H9 (cell line): ENCODE results near the gene ETHE1. TPM values are rescaled to one million over a fixed set of nuclear protein-coding genes. Genes with fewer than 3 reads are reported as not detected.

Source experiments
- DNase-seq: peaks from one replicate; pipeline ENCODE4 v3.0.0-alpha.2; 2017
- H2AFZ ChIP-seq: one replicate; pipeline ENCODE4 v1.6.1; 2013; ENCODE audit warnings: mild to moderate bottlenecking, low read length, control low read depth, moderate library complexity
- H2AK5ac ChIP-seq: 2 replicates; pipeline ENCODE4 v1.6.1; 2013; ENCODE audit warnings: low read length, control low read depth, mixed read lengths; ENCODE audit not compliant: insufficient read length
- H2BK120ac ChIP-seq: one replicate; pipeline ENCODE4 v1.6.1; 2013; ENCODE audit warnings: low read depth, mild to moderate bottlenecking, low read length, control low read depth, inconsistent platforms; ENCODE audit not compliant: poor library complexity, severe bottlenecking
- H2BK12ac ChIP-seq: 2 replicates; pipeline ENCODE4 v1.6.1; 2013; ENCODE audit warnings: low read length, control low read depth, mixed read lengths, low read depth; ENCODE audit not compliant: insufficient read length
- H2BK15ac ChIP-seq: 2 replicates; pipeline ENCODE4 v1.6.1; 2013; ENCODE audit warnings: low read depth, low read length, control low read depth
- H2BK20ac ChIP-seq: one replicate; pipeline ENCODE4 v1.6.1; 2013; ENCODE audit warnings: low read depth, mild to moderate bottlenecking, low read length, control low read depth, inconsistent platforms; ENCODE audit not compliant: poor library complexity, severe bottlenecking
- H2BK5ac ChIP-seq: 2 replicates; pipeline ENCODE4 v1.6.1; 2013; ENCODE audit warnings: low read length, control low read depth, mixed read lengths; ENCODE audit not compliant: insufficient read length
- H3K14ac ChIP-seq: 2 replicates; pipeline ENCODE4 v1.6.1; 2013; ENCODE audit warnings: low read length, control low read depth; ENCODE audit not compliant: insufficient read depth
- H3K18ac ChIP-seq: 2 replicates; pipeline ENCODE4 v1.6.1; 2013; ENCODE audit warnings: low read depth, mild to moderate bottlenecking, mixed read lengths, low read length, control low read depth; ENCODE audit not compliant: insufficient read length
- H3K23ac ChIP-seq: 2 replicates; pipeline ENCODE4 v1.6.1; 2013; ENCODE audit warnings: low read length, control low read depth, mixed read lengths, low read depth; ENCODE audit not compliant: insufficient read length
- H3K23me2 ChIP-seq: 2 replicates; pipeline ENCODE4 v1.6.1; 2013; ENCODE audit warnings: low read depth, mild to moderate bottlenecking, mixed read lengths, low read length, control low read depth; ENCODE audit not compliant: insufficient read length, poor library complexity, severe bottlenecking
- H3K27ac ChIP-seq: 2 replicates; pipeline ENCODE4 v1.5.1; 2013; ENCODE audit warnings: low read length, control low read depth, mixed read lengths, low read depth; ENCODE audit not compliant: insufficient read length
- H3K27me3 ChIP-seq: 2 replicates; pipeline ENCODE4 v1.6.1; 2013; ENCODE audit warnings: low read length, control low read depth, inconsistent platforms; ENCODE audit not compliant: insufficient read depth
- H3K4ac ChIP-seq: 2 replicates; pipeline ENCODE4 v1.6.1; 2013; ENCODE audit warnings: low read depth, mild to moderate bottlenecking, control low read depth, inconsistent platforms, low read length, moderate library complexity
- H3K4me1 ChIP-seq: 2 replicates; pipeline ENCODE4 v1.6.1; 2013; ENCODE audit warnings: low read length, control low read depth, inconsistent platforms; ENCODE audit not compliant: insufficient read depth
- H3K4me2 ChIP-seq: 2 replicates; pipeline ENCODE4 v1.6.1; 2013; ENCODE audit warnings: low read length, control low read depth, mixed read lengths; ENCODE audit not compliant: insufficient read length, insufficient read depth
- H3K56ac ChIP-seq: 2 replicates; pipeline ENCODE4 v1.6.1; 2013; ENCODE audit warnings: low read depth, mild to moderate bottlenecking, mixed read lengths, low read length, control low read depth; ENCODE audit not compliant: insufficient read length
- H3K79me1 ChIP-seq: 2 replicates; pipeline ENCODE4 v1.6.1; 2013; ENCODE audit warnings: low read depth, mild to moderate bottlenecking, moderate library complexity, low read length, control low read depth, inconsistent platforms; ENCODE audit not compliant: insufficient read depth, poor library complexity, severe bottlenecking
- H3K79me2 ChIP-seq: 2 replicates; pipeline ENCODE4 v1.6.1; 2013; ENCODE audit warnings: low read length, control low read depth, inconsistent platforms; ENCODE audit not compliant: insufficient read depth
- H3K9ac ChIP-seq: 2 replicates; pipeline ENCODE4 v1.6.1; 2013; ENCODE audit warnings: low read length, control low read depth, mixed read lengths; ENCODE audit not compliant: insufficient read length; ENCODE audit errors: extremely low read depth
- H3K9me3 ChIP-seq: one replicate; pipeline ENCODE4 v1.6.1; 2013; ENCODE audit warnings: low read depth, low read length, inconsistent platforms; ENCODE audit not compliant: control insufficient read depth
- H3T11ph ChIP-seq: one replicate; pipeline ENCODE4 v1.6.1; 2013; ENCODE audit warnings: mild to moderate bottlenecking, low read length, control low read depth, inconsistent platforms
- H4K20me1 ChIP-seq: one replicate; pipeline ENCODE4 v1.6.1; 2013; ENCODE audit not compliant: control insufficient read depth, insufficient read length, insufficient read depth
- H4K5ac ChIP-seq: 2 replicates; pipeline ENCODE4 v1.6.1; 2013; ENCODE audit warnings: low read depth, mild to moderate bottlenecking, mixed read lengths, low read length, control low read depth; ENCODE audit not compliant: insufficient read length
- H4K8ac ChIP-seq: replicated peaks from 2 replicates; pipeline ENCODE4 v1.6.1; 2013; ENCODE audit warnings: low read length, control low read depth, mixed read lengths, low read depth; ENCODE audit not compliant: insufficient read length
- H4K91ac ChIP-seq: 2 replicates; pipeline ENCODE4 v1.6.1; 2013; ENCODE audit warnings: low read depth, mild to moderate bottlenecking, moderate library complexity, mixed read lengths, low read length, control low read depth; ENCODE audit not compliant: insufficient read length
- H3K27ac Mint-ChIP-seq, 3 experiments: 2 replicates in 2 of 3; 3 replicates in 1 of 3; pipeline ENCODE4 v1.8.0; 2020 to 2021; ENCODE audit warnings: mixed read lengths in 3 of 3, mild to moderate bottlenecking in 1 of 3, moderate library complexity in 1 of 3
- H3K27me3 Mint-ChIP-seq: 2 replicates; pipeline ENCODE4 v1.8.0; 2021; ENCODE audit warnings: low read depth, mild to moderate bottlenecking, moderate library complexity, mixed read lengths
- H3K36me3 Mint-ChIP-seq, 3 experiments: 2 replicates in 2 of 3; 3 replicates in 1 of 3; pipeline ENCODE4 v1.8.0; 2020 to 2021; ENCODE audit warnings: low read depth in 3 of 3, mixed read lengths in 3 of 3; ENCODE audit not compliant: insufficient read depth in 1 of 3
- H3K4me1 Mint-ChIP-seq, 2 experiments: 2 replicates each; pipeline ENCODE4 v1.8.0; 2020; ENCODE audit warnings: mixed read lengths in 2 of 2
- H3K4me3 Mint-ChIP-seq, 2 experiments: 2 replicates in 1 of 2; 3 replicates in 1 of 2; pipeline ENCODE4 v1.8.0; 2020 to 2021; ENCODE audit warnings: mild to moderate bottlenecking in 2 of 2, mixed read lengths in 2 of 2, moderate library complexity in 1 of 2
- H3K9me3 Mint-ChIP-seq, 2 experiments: 2 replicates in 1 of 2; 3 replicates in 1 of 2; pipeline ENCODE4 v1.8.0; 2020; ENCODE audit warnings: mild to moderate bottlenecking in 2 of 2, mixed read lengths in 2 of 2, moderate library complexity in 1 of 2
- WGBS: extraction: QIAGEN DNeasy Blood & Tissue Kit; methylation state at CpG from one replicate; pipeline ENCODE4 v1.1.7; 2013; ENCODE audit warnings: missing lambda C conversion rate, low lambda C conversion rate, mixed read lengths; ENCODE audit not compliant: insufficient read length; ENCODE audit errors: extremely low coverage; 5-methylcytosine and 5-hydroxymethylcytosine counted together
- total RNA-seq: library from RNA; stranded (reverse); gene quantifications from 2 replicates; pipeline ENCODE4 v1.2.1, GENCODE V29; 2021
- TF ChIP-seq, protein P1 (sequence below): fragments of 200-600 bp; sonication (generic); conservative IDR thresholded peaks from 3 replicates; pipeline ENCODE4 v1.8.0; 2021; ENCODE audit warnings: antibody characterized with exemption, mild to moderate bottlenecking

The ETHE1 gene
- total RNA-seq, 1 experiment from 2014 or later = 18.8 TPM

DNA sequence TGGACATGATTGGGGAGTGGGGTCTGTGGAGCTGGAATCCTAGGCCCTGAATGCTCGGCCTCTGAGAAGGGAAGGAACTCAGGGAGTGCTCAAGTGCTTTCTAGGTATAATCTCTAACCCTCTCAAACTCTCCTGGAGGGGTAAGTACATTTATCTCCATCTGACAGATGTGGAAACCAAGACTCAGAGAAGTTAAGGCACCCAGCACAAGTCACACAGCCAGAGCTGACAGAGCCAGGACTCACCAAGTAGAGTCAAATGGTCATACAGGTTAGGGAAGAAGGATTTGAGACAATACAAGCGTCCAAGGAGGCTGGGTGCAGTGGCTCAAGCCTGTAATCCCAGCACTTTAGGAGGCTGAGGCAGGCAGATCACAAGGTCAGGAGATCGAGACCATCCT is 48.7 kb downstream of the ETHE1 start:
- H2BK5ac ChIP-seq = no peak overlapping the region

More for the DNA sequence above, 48.7 kb downstream of the ETHE1 start:
- no CpG with 5 or more reads among the region's 3 CpGs for WGBS
- peaks cover 20% of the 10 kb centered on the region for H3K27me3 Mint-ChIP-seq
- H3K4me1 Mint-ChIP-seq = peaks cover 3 to 4% of the 10 kb centered on the region in 2 experiments; a peak in 3 of 4 replicates
- Histone ChIP-seq H2BK15ac (no peak overlapping the region), H3K4ac (no peak overlapping the region), H3K79me2 (no peaks in the 10 kb centered on the region), H3K4me1 (no peaks in the 10 kb centered on the region), H2AK5ac (no peak overlapping the region), H3K79me1 (no peaks in the 10 kb centered on the region), H4K91ac (no peak overlapping the region), H3K27ac (no peak overlapping the region), H4K20me1 (no peaks in the 10 kb centered on the region), H2BK20ac (no peak overlapping the region), H3K18ac (no peak overlapping the region), H2AFZ (no peak overlapping the region), H3K23me2 (no peaks in the 10 kb centered on the region), H2BK120ac (no peak overlapping the region), H4K8ac (no peak overlapping the region), H3T11ph (no peak overlapping the region), H3K23ac (no peak overlapping the region), H3K9ac (peak overlapping the region; percentile 36), H3K4me2 (no peak overlapping the region), H4K5ac (no peak overlapping the region), H2BK12ac (no peak overlapping the region), H3K9me3 (no peaks in the 10 kb centered on the region), H3K14ac (no peak overlapping the region), H3K27me3 (no peaks in the 10 kb centered on the region), H3K56ac (no peak overlapping the region)
- DNase-seq = no peak
- TF ChIP-seq, protein P1, sequence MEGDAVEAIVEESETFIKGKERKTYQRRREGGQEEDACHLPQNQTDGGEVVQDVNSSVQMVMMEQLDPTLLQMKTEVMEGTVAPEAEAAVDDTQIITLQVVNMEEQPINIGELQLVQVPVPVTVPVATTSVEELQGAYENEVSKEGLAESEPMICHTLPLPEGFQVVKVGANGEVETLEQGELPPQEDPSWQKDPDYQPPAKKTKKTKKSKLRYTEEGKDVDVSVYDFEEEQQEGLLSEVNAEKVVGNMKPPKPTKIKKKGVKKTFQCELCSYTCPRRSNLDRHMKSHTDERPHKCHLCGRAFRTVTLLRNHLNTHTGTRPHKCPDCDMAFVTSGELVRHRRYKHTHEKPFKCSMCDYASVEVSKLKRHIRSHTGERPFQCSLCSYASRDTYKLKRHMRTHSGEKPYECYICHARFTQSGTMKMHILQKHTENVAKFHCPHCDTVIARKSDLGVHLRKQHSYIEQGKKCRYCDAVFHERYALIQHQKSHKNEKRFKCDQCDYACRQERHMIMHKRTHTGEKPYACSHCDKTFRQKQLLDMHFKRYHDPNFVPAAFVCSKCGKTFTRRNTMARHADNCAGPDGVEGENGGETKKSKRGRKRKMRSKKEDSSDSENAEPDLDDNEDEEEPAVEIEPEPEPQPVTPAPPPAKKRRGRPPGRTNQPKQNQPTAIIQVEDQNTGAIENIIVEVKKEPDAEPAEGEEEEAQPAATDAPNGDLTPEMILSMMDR = no peak
- no peaks in the 10 kb centered on the region; a peak in 1 of 5 replicates for H3K9me3 Mint-ChIP-seq
- peak overlapping the region in 1 of 3 experiments; percentile 34; a peak in 1 of 7 replicates for H3K27ac Mint-ChIP-seq
- H3K4me3 Mint-ChIP-seq = no peak overlapping the region
- H3K36me3 Mint-ChIP-seq = peaks cover 3 to 7% (median 3%) of the 10 kb centered on the region in 3 experiments; a peak in 2 of 7 replicates
